WTC11 (cell line): Measurements from ENCODE around the gene POLR2M. TPM values are rescaled to one million over a fixed set of nuclear protein-coding genes. Genes with fewer than 3 reads are reported as not detected.

ENCODE experiments used
- ATAC-seq: fragments of 200-7000 bp; cut with Tn5 transposase; 2 replicates; pipeline ENCODE4 v1.10.0; 2021; ENCODE audit warnings: mild to moderate bottlenecking, moderate library complexity
- CTCF ChIA-PET: fragments of 300-600 bp; sonication (Branson Sonifier 250); formaldehyde crosslinking; loops from one replicate; lab custom pipeline; 2021; ENCODE audit warnings: antibody characterized with exemption; lab: Charles Lee
- POLR2A ChIA-PET: fragments of 350-600 bp; sonication (Branson Sonifier 250); formaldehyde crosslinking; loops from one replicate; lab custom pipeline; 2021; ENCODE audit warnings: antibody characterized with exemption; lab: Charles Lee
- DNase-seq: peaks from one replicate; pipeline ENCODE4 v3.0.0; 2021; ENCODE audit warnings: low spot score
- H3K27ac Mint-ChIP-seq: 2 replicates; pipeline ENCODE4 v1.8.0; 2021; ENCODE audit warnings: mixed read lengths
- H3K27me3 Mint-ChIP-seq: 2 replicates; pipeline ENCODE4 v1.8.0; 2021; ENCODE audit warnings: low read depth, mild to moderate bottlenecking, moderate library complexity, mixed read lengths
- H3K36me3 Mint-ChIP-seq: 2 replicates; pipeline ENCODE4 v1.8.0; 2021; ENCODE audit warnings: mixed read lengths
- H3K4me1 Mint-ChIP-seq: 2 replicates; pipeline ENCODE4 v1.8.0; 2022; ENCODE audit warnings: mixed read lengths
- H3K4me3 Mint-ChIP-seq: 2 replicates; pipeline ENCODE4 v1.8.0; 2021; ENCODE audit warnings: mild to moderate bottlenecking, moderate library complexity, mixed read lengths
- H3K9me3 Mint-ChIP-seq: 2 replicates; pipeline ENCODE4 v1.8.0; 2021; ENCODE audit warnings: mixed read lengths
- ARID4B ChIP-seq: sonication (generic); formaldehyde crosslinking; IDR thresholded peaks from 2 replicates; pipeline ENCODE4 v1.8.0; 2023; ENCODE audit warnings: missing genetic modification reagents, mild to moderate bottlenecking, borderline replicate concordance
- ATF3 ChIP-seq: sonication (generic); formaldehyde crosslinking; conservative IDR thresholded peaks from 2 replicates; pipeline ENCODE4 v1.8.1; 2022; ENCODE audit warnings: mild to moderate bottlenecking, missing genetic modification reagents
- ATF6 ChIP-seq: sonication (generic); formaldehyde crosslinking; IDR thresholded peaks from 2 replicates; pipeline ENCODE4 v1.8.1; 2023; ENCODE audit warnings: mild to moderate bottlenecking, missing genetic modification reagents
- CBFB ChIP-seq: sonication (generic); formaldehyde crosslinking; IDR thresholded peaks from 2 replicates; pipeline ENCODE4 v1.8.1; 2022; ENCODE audit warnings: mild to moderate bottlenecking, low read depth, missing genetic modification reagents
- CDX4 ChIP-seq: fragments of 250-450 bp; sonication (Bioruptor Pico); IDR thresholded peaks from 2 replicates; pipeline ENCODE4 v1.9.0; 2021; ENCODE audit warnings: moderate library complexity, mild to moderate bottlenecking, inconsistent platforms, borderline replicate concordance
- CREM ChIP-seq: sonication (generic); formaldehyde crosslinking; IDR thresholded peaks from 2 replicates; pipeline ENCODE4 v1.8.1; 2022; ENCODE audit warnings: mild to moderate bottlenecking, missing genetic modification reagents, moderate library complexity
- ELF4 ChIP-seq: sonication (generic); formaldehyde crosslinking; IDR thresholded peaks from 2 replicates; pipeline ENCODE4 v1.8.1; 2022; ENCODE audit warnings: low read depth, mild to moderate bottlenecking, moderate library complexity, missing genetic modification reagents
- EMX1 ChIP-seq: fragments of 250-450 bp; sonication (Bioruptor Pico); IDR thresholded peaks from 2 replicates; pipeline ENCODE4 v1.8.0; 2021; ENCODE audit warnings: mild to moderate bottlenecking
- FOXJ3 ChIP-seq: sonication (generic); formaldehyde crosslinking; IDR thresholded peaks from 2 replicates; pipeline ENCODE4 v1.9.0; 2021; ENCODE audit warnings: missing genetic modification reagents, mild to moderate bottlenecking, borderline replicate concordance
- FOXK1 ChIP-seq: sonication (generic); formaldehyde crosslinking; IDR thresholded peaks from 2 replicates; pipeline ENCODE4 v1.8.0; 2022; ENCODE audit warnings: mild to moderate bottlenecking, moderate library complexity, missing genetic modification reagents
- FOXP1 ChIP-seq: sonication (generic); formaldehyde crosslinking; IDR thresholded peaks from 2 replicates; pipeline ENCODE4 v1.8.0; 2022; ENCODE audit warnings: missing genetic modification reagents, mild to moderate bottlenecking, moderate library complexity, borderline replicate concordance
- HMGA2 ChIP-seq: fragments of 250-450 bp; sonication (Bioruptor Pico); IDR thresholded peaks from 2 replicates; pipeline ENCODE4 v1.4.0; 2021; ENCODE audit warnings: mild to moderate bottlenecking, moderate library complexity
- IRF1 ChIP-seq: sonication (generic); formaldehyde crosslinking; IDR thresholded peaks from 2 replicates; pipeline ENCODE4 v1.8.0; 2023; ENCODE audit warnings: missing genetic modification reagents
- MYBL2 ChIP-seq: sonication (generic); formaldehyde crosslinking; IDR thresholded peaks from 2 replicates; pipeline ENCODE4 v1.8.1; 2023; ENCODE audit warnings: mild to moderate bottlenecking, moderate library complexity, missing genetic modification reagents
- SMAD4 ChIP-seq: sonication (generic); formaldehyde crosslinking; IDR thresholded peaks from 2 replicates; pipeline ENCODE4 v1.8.0; 2022; ENCODE audit warnings: mild to moderate bottlenecking, missing genetic modification reagents
- SOX15 ChIP-seq: fragments of 250-450 bp; sonication (Bioruptor Pico); IDR thresholded peaks from 2 replicates; pipeline ENCODE4 v1.9.0; 2021; ENCODE audit warnings: mild to moderate bottlenecking
- STAT6 ChIP-seq: sonication (generic); formaldehyde crosslinking; conservative IDR thresholded peaks from 2 replicates; pipeline ENCODE4 v1.8.1; 2023; ENCODE audit warnings: mild to moderate bottlenecking, low read depth, missing genetic modification reagents, moderate library complexity
- TEAD1 ChIP-seq: sonication (generic); formaldehyde crosslinking; IDR thresholded peaks from 2 replicates; pipeline ENCODE4 v1.8.0; 2022; ENCODE audit warnings: mild to moderate bottlenecking, missing genetic modification reagents
- TEAD4 ChIP-seq: sonication (generic); formaldehyde crosslinking; IDR thresholded peaks from 2 replicates; pipeline ENCODE4 v1.8.0; 2022; ENCODE audit warnings: mild to moderate bottlenecking, missing genetic modification reagents
- ZBTB21 ChIP-seq: sonication (generic); formaldehyde crosslinking; IDR thresholded peaks from 2 replicates; pipeline ENCODE4 v1.8.1; 2023; ENCODE audit warnings: mild to moderate bottlenecking, missing genetic modification reagents, borderline replicate concordance
- ZBTB43 ChIP-seq: sonication (generic); formaldehyde crosslinking; IDR thresholded peaks from 2 replicates; pipeline ENCODE4 v1.8.1; 2023; ENCODE audit warnings: mild to moderate bottlenecking, missing genetic modification reagents
- ZNF232 ChIP-seq: sonication (generic); formaldehyde crosslinking; IDR thresholded peaks from 2 replicates; pipeline ENCODE4 v1.8.0; 2022; ENCODE audit warnings: mild to moderate bottlenecking, missing genetic modification reagents
- ZNF317 ChIP-seq: sonication (generic); formaldehyde crosslinking; IDR thresholded peaks from 2 replicates; pipeline ENCODE4 v1.8.1; 2023; ENCODE audit warnings: low read depth, mild to moderate bottlenecking, moderate library complexity, missing genetic modification reagents, borderline replicate concordance
- ZNF396 ChIP-seq: fragments of 250-450 bp; sonication (Bioruptor Pico); IDR thresholded peaks from 2 replicates; pipeline ENCODE4 v1.8.0; 2021; ENCODE audit warnings: mild to moderate bottlenecking, moderate library complexity, borderline replicate concordance
- total RNA-seq: library from RNA; stranded (reverse); gene quantifications from 3 replicates; pipeline ENCODE4 v1.2.3, GENCODE V29; 2021

Gene POLR2M
- total RNA-seq, 1 experiment from 2014 or later = 84.4 TPM

- TF ChIP-seq ATF6 (CRISPR knock-in tag) = no peak
- TF ChIP-seq CDX4 (CRISPR knock-in tag) = no peak
- TF ChIP-seq FOXP1 (CRISPR knock-in tag) = no peak
- TF ChIP-seq CREM = no peak
- TF ChIP-seq STAT6 (CRISPR knock-in tag) = no peak
- TF ChIP-seq ZNF317 = no peak
- no peak for TF ChIP-seq ATF3
- TF ChIP-seq MYBL2 = no peak
- TF ChIP-seq EMX1 (CRISPR knock-in tag) = no peak
- TF ChIP-seq HMGA2 (CRISPR knock-in tag) = no peak
- TF ChIP-seq IRF1 (CRISPR knock-in tag) = no peak
- no peak for TF ChIP-seq ZNF396 (CRISPR knock-in tag)
These were observed 43.3 kb upstream of the POLR2M start (continued) for GRCh38 chr15:57663262-57663661.

- Mint-ChIP-seq H3K4me1 (no peaks in the 10 kb centered on the region), H3K9me3 (no peaks in the 10 kb centered on the region), H3K4me3 (no peak overlapping the region), H3K27me3 (no peaks in the 10 kb centered on the region; the same call in 1 of the 2 replicates), H3K36me3 (no peaks in the 10 kb centered on the region), H3K27ac (no peak overlapping the region)
- ATAC-seq = no peak
- CTCF ChIA-PET = interaction anchor here (0.7 to 1.7 kb wide), 5 partner anchors 9 to 159 kb away, joined by 3 to 5 read pairs (median 3); no protein-coding TSS in a partner anchor
- DNase-seq = no peak
- POLR2A ChIA-PET = interaction anchor here (0.8 kb wide), 1 partner anchor 11 kb away, joined by 4 read pairs; no protein-coding TSS in a partner anchor
- TF ChIP-seq TEAD4 = no peak
- no peak for TF ChIP-seq CBFB (CRISPR knock-in tag)
- no peak for TF ChIP-seq ZBTB21
- no peak for TF ChIP-seq ZNF232 (CRISPR knock-in tag)
- no peak for TF ChIP-seq MYBL2
- no peak for TF ChIP-seq ELF4 (CRISPR knock-in tag)
- no peak for TF ChIP-seq SMAD4 (CRISPR knock-in tag)
- no peak for TF ChIP-seq FOXK1 (CRISPR knock-in tag)
- no peak for TF ChIP-seq ARID4B (CRISPR knock-in tag)
- no peak for TF ChIP-seq ZBTB43 (CRISPR knock-in tag)
- no peak for TF ChIP-seq SOX15 (CRISPR knock-in tag)
- TF ChIP-seq FOXJ3 (CRISPR knock-in tag) = no peak
- TF ChIP-seq TEAD1 (CRISPR knock-in tag) = no peak
- TF ChIP-seq, all 79 proteins: peak for 0
These were observed 41.3 kb upstream of the POLR2M start for GRCh38 chr15:57665194-57665593.
